SU-DHL-6 (cell line): ENCODE measurements around the gene CAP2.

ENCODE experiments used
- EZH2phosphoT487 ChIP-seq: fragments of 200-600 bp; sonication (generic), shearing (Covaris generic); conservative IDR thresholded peaks from 2 replicates; pipeline ENCODE4 v1.6.1; 2018; ENCODE audit warnings: mild to moderate bottlenecking, antibody characterized with exemption, low read length, moderate library complexity, mixed read lengths
- TF ChIP-seq, protein P1 (sequence below): fragments of 200-600 bp; sonication (generic); IDR thresholded peaks from one replicate; pipeline ENCODE4 v1.5.1; 2017; ENCODE audit warnings: antibody characterized with exemption, mild to moderate bottlenecking, low read length, moderate library complexity; ENCODE audit not compliant: insufficient read depth, poor library complexity, severe bottlenecking

DNA sequence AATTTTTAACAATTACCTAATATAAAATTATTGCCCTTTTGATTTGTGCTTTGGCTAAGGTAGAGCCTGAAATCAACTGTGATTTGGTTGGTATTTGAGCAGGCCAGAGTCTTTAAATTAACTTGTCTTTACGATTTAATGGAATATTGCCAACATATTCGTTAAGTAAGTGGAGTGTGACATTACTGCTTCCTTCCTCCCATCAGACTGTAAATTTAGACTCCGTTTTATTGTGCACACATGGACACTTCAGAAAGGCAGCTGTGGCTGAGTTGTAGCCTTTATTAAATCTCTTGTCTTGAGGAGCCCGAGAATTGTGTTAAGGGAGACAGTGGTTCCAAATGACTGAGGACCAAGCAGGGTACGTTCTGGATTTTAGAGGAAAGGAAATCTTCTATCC lies 57.4 kb downstream of the CAP2 start:
- TF ChIP-seq, protein P1, sequence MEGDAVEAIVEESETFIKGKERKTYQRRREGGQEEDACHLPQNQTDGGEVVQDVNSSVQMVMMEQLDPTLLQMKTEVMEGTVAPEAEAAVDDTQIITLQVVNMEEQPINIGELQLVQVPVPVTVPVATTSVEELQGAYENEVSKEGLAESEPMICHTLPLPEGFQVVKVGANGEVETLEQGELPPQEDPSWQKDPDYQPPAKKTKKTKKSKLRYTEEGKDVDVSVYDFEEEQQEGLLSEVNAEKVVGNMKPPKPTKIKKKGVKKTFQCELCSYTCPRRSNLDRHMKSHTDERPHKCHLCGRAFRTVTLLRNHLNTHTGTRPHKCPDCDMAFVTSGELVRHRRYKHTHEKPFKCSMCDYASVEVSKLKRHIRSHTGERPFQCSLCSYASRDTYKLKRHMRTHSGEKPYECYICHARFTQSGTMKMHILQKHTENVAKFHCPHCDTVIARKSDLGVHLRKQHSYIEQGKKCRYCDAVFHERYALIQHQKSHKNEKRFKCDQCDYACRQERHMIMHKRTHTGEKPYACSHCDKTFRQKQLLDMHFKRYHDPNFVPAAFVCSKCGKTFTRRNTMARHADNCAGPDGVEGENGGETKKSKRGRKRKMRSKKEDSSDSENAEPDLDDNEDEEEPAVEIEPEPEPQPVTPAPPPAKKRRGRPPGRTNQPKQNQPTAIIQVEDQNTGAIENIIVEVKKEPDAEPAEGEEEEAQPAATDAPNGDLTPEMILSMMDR: no peak
- no peak for TF ChIP-seq EZH2phosphoT487
